ENCODE measurements around the gene TTC23.
"Not testable (repeated sequence)": the region's sequence is repeated elsewhere in the genome, so short reads cannot be mapped to it uniquely, and the experiment has no call there.

TTC23 gene

DNA sequence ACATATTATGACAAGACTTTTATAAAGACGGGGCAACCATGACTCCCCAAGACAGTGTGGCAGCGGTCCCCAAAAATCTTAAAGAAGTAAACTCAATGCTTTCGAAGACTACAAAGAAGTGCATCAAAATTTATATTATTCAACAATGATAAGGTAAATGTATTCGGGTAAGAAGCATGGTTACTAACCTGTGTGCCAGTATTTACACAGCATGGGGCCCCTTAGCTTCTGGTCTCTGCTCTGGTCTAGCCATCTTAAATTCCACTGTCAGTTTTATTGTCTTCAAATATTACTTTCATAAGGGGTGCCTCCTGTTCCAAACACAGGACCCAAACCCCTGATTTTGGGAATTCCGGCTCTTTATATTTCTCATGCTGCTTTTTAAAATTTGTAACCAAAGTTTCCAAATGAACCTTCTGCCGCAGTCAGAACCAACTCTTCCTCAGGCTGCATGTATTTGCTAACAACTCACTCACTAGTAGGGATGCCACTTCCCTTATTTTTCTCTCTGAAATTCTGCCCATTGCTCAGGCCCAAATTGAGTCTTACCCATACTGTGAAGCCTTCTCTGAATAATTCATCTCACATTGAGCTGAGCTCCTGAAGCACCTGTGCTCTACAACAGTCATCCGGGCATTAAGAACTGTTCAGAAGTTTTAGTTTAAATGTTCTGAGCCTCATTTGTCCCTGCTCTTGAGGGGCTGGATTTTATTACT lies 1.2 kb downstream of the TTC23 start:
- no peak for DNase-seq (ENCODE audit: low spot score)

DNA sequence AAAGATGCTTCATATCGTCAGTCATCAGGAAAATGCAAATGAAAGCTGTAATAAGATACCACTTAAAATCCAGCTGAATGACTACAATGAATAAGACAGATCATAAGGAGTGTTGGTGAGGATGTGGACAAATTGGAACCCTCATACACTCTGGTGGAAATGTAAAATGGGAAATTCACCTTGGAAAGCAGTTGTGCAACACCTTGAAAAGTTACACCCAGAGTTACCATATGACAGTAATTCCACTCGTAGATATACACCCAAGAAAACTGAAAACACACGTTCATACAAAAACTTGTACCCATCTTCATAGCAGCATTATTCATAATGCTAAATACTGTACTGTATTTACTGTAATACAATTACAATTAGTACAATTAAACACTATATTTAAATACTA lies 2.3 kb downstream of the TTC23 start:
- no peak for DNase-seq (ENCODE audit: low spot score)

DNA sequence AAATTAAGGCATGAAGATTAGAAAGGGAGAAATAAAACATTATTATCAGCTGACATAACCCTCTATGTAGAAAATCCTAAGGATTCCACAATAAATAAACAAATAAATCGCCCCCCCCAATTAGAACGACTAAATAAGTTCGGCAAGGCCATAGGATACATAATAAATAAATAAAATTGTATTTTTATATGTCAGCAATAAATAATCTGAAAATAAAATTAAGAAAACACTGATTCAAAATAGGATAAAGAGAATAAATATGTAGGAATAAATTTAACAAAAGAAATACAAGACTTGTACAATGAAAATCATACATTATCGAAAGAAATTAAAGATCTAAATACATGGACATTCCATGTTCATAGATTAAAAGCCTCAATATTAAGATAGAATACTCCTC lies 5.1 kb downstream of the TTC23 start:
- DNase-seq (ENCODE audit: low spot score): no peak

DNA sequence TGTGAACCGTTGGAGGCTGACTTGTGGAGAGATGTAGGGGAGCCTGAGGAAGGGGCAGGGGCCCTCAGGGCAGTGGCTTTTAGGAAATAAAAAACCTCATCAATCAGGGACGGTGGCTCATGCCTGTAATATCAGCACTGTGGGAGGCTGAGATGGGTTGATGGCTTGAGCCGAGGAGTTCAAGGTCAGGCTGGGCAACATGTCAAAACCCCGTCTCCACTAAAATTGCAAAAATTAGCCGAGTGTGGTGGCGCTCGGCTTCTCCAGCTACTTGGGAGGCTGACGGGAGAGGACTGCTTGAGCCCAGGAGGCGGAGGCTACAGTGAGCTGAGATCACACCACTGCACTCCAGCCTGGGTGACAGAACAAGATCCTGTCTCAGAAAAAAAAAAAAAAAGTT lies 7.6 kb downstream of the TTC23 start:
- DNase-seq (ENCODE audit: low spot score): no peak

DNA sequence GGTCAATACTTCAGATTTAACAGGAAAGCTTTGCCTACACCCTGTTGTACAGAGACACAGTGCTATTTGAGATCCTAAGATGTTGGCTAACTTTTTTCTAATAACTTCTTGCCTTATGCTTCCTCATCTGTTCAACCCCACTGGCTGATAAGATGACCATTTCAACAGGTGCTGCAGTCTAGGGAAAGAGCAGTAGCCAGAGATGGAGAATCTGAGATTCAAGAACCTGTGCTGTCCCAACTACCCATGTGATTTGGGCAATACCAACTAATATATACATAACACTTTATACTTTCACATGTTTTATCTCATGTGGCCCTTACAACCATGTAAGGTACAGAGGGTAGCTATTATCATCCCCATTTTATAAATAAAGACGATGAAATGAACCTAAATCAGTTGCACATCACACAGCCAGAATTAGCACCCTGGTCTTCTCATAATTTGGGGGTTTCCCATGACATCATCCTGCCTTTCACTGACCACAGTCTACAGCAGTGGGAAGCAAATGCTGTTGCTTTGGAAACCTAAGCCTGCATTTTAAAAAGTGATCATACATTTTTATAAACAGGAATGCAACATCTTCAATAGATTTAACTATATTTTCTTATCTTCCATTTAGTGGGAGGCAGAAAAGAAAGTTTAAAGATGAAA lies 9.7 kb downstream of the TTC23 start:
- DNase-seq (ENCODE audit: low spot score): no peak

DNA sequence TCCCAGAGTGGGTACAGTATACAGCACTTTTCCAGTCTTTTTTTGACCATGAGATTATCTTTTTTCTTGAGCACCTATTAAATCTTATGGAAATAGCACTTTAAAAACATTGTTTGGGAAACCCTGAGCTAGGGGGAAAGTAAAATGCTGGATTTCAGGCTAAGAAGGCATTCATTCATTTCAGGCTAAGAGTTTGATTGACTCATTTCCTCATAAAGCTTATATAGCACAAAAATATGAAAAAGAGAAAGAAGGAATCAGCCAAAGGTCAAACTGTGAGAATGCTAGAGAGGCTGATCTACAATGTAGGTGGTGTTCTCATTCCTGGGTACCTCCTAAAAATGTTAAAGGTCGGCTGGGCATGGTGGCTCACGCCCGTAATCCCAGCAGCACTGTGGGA lies 10.5 kb downstream of the TTC23 start:
- no peak for DNase-seq (ENCODE audit: low spot score)

DNA sequence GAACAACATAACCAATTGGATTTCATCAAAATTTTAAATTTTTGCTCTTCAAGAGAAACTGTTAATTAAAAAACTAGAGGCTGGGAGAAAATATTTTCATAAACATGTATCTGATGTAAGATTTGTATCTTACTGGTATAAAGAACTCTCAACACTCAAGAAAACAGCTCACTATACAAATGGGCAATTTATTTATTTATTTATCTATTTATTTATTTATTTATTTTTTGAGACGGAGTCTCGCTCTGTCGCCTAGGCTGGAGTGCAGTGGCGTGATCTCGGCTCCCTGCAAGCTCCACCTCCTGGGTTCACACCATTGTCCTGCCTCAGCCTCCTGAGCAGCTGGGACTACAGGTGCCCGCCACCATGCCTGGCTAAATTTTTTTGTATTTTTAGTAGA lies 15.2 kb downstream of the TTC23 start:
- DNase-seq (ENCODE audit: low spot score): not testable (repeated sequence)

DNA sequence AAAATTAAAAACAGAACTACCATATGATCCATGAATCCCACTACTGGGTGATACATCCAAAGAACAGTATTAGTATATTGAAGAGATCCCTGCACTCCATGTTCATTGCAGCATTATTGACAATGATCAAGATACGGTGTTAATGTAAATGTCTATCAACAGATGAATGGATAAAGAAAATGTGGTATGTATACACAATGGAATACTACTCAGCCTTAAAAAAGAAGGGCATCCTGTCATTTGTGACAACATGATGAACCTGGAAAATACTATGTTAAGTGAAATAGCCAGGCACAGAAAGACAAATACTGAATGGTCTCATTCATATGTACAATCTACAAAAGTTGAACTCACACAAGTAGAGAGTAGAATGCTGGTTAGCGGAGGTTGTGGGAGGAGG lies 16.6 kb downstream of the TTC23 start:
- DNase-seq (ENCODE audit: low spot score): no peak

DNA sequence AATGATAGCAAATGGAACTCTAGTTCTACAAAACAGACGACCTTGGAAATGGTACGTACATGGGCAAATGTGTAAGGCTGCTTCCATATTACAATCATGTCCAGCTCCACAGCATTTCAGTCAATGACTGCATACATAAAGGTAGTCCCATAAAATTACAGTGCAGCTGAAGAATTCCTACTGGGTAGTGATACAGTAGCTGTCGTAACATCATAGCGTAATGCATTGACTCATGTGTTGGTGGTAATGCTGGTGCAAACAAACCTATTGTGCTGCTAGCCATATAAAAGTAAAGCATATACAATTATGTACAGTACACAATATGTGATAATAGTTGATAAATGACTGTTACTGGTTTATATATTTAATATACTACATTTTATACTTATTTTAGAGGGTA lies 18.5 kb downstream of the TTC23 start:
- no peak for DNase-seq (ENCODE audit: low spot score)

DNA sequence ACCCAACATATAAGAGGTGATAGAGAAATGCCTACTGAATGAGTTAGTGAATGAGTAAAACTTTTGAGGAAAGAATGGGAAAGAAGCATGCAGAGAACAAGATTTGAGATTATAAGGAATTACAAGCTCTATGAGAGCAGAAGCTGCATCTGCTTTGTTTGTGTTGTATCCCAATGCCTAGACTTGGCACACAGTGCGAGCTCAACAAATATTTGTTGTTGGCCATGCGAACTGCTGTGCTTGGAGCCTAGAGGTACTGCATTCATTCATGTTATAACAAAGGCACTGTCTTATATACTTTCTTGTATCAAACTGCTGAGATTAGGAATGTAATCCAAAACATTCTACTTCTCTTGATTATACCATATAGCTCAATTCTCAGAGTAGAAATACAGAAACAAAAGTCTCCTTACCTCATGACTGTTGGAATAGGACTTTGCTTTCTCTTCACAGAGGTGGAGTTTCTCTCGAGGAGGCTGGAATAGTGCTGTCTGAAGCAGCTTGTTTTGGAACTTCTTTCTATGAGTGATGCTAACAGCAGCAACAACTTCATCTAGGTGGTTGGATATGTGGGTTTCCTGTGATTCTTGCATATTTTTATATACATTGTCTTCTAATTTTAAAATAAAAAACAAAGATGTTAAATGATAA lies 21.1 kb downstream of the TTC23 start:
- DNase-seq (ENCODE audit: low spot score): no peak

DNA sequence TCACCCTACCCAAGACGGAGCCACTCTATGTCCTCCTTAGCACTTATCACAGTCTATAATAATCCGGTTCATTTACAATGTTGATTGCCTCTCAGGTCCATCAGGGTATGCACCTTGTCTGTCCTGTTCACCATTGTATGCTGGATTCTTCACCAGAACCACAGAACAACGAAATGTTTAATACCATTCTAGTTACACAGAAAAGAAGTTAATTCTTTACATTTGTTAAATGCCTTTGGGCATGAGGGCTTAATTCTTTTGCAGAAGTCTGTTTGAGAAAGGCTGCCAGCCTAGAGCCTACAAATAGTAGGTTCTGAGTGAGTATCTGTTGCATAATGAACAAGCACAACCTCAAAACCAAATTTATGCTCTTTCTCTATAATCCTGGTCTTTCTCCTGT lies 22.6 kb downstream of the TTC23 start:
- DNase-seq (ENCODE audit: low spot score): no peak

DNA sequence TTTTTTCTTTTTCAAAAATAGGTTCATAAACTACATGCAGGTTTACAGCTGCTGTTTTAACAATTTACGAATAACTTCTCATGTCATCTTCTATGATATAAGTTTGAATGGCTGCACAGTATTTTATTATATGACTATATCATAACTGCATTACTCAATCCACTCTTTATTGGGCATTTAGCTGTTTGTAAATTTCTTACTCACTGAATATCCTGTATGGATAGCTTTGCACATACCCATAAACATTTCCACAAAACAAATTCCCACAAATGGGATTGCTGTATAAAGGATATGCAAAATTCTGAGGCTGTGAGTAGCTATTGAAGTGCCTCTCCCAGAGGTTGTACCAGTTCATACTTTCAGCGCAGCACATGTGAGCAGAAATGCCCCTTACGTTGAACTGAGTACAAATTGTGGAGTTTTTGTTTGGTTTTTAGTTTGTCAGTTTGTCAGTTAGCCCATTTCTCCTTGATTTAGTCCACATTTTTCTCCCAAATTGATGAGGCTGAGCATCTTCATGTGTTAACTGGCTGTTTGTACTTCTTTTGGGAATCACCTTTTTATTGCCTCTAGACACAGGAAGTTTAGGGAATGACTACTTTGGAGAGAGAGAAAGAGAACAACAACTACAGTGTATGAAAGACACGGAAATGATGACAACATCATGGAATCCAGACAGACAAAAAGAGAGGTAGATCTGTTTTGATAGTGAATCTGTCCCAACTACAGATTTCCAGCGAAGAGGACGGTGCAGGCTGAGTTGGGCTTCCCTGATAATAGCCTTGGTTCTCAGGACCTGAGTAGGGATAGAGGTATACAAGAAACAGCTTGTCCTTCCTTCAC lies 24.8 kb downstream of the TTC23 start:
- no peak for DNase-seq (ENCODE audit: low spot score)

DNA sequence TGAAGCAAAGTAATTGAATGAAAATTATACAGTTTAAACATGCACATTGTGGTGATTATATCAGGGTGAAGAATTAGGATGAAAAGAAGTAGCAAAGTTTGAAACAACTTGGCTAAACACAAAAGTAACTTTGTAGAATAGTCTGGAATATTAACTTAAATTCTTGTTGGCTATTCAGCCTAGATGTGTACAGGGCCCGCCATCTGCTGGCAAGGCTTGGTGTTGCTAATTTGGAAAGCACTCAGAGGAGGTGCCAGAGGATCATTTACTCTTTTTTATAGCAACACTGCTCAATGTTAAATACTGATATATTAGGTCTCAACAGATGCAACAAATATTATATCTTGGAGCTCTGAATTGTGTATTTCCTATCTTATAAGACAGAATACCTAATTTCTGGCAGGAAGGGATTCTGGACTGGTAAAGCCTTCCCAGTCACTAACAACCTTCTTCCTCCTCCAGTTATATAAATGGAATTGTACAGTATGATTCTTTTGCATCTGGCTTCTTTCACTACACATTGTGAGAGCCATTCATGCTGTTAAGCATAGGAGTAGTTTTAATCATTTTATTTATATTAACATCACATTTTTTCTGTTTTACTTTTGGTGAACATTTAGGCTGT lies 36.1 kb downstream of the TTC23 start:
- peak; percentile 56 for DNase-seq (ENCODE audit: low spot score)

DNA sequence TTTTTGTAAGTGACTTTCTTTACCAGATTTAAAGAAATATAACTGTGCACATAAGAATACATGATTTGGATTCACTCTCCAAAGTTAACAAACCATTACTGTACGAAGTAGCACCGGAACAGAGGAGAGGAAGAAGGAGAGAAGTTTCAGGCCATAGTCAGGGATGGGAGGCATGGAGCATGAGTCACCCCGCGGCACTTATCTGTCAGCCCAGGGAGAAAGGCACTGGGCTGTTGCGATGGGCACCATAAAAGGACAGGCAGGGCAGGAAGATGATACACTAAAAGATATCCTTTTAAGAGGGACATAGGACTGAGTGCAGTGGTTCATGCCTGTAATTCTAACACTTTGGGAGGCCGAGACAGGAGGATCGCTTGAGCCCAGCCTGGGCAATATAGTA lies 37.0 kb downstream of the TTC23 start:
- DNase-seq (ENCODE audit: low spot score): no peak

DNA sequence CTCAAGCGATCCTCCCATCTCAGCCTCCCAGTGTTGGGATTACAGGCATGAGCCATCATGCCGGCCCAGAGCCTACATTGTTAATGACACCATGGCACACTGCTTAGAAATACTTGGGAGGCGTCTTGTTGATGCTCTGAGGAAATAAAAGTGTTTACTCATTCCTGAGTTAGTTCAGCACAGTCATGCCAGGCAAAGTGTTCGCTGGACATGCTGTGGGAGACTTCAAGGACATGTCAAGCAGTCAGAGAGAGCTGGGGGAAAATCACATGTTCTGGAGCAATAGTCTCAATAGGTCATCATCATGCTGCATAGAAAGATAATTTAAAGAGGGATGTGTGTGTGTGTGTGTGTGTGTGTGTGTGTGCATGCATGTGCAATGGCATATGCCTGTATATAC lies 37.5 kb downstream of the TTC23 start:
- no peak for DNase-seq (ENCODE audit: low spot score)

DNA sequence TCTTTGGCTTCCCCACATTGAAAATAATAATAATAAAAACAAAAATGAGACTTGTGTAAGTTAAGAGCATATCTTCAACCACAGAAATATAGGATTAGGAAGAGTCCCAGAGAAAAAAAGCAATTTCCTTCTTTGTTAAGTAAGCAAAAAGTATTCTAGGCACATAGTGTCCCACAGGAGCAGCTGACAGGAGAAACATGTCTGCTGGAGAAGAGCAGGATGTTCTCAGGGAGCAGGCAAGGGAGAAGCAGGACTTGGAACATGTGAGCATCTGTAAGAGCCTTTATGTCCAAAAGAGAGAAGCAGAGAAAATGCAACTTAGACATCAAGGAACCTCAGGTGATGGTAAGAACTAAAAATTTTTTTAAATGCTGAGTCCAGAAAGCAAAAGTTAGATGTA lies 39.0 kb downstream of the TTC23 start:
- DNase-seq (ENCODE audit: low spot score): no peak

DNA sequence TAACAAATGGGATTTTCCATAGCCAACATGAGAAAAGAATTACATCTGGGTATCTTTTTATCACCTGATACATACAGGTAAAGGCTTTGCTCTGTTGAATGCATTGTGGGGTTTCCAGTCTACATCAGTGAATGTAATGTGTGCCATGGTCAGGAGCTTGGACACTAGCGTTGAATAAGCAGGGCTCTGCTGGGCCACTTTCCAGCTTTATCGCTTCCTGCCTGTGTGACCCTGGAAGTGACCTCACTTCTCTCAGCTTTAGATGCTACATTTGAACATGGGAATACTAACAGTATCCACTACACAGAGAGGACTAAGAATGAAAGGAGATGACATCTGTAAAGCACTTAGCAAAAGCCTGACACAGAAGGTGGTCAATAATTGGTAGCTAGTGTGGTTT lies 40.1 kb downstream of the TTC23 start:
- no peak for DNase-seq (ENCODE audit: low spot score)

DNA sequence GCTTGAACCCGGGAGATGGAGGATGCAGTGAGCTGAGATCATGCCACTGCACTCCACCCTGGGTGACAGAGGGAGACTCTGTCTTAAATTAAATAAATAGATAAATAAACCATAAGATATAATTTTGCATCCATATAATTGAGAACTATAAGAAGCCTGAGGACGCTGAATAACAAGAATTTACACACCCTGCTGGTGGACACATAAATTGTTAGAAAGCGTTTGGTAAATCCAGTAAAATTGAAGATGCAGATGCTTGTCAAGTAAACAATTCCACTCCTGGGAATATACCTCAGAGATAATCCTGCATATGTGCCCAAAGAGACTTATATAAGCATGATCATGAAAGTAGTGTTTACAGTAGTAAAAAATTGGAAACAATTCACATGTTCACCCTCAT lies 41.7 kb downstream of the TTC23 start:
- DNase-seq (ENCODE audit: low spot score): no peak

DNA sequence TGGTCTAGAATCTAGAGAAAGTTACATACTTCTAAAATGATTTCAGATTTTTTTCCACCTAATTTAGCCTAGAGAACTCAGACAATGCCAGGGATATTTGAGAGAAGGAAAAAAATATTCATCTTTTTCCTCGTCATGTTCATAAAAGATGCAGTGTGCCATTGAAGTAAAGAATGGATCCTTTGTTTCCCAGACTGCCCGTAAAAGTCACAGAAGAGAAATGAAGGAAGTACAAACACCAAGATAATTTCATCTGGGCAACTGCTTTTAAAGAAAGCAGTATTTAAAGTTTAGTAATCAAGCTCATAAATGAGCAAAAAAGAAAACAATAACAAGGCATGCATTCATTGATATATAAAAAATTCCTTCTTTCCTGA lies 47.2 kb downstream of the TTC23 start:
- no peak for DNase-seq (ENCODE audit: low spot score)

DNA sequence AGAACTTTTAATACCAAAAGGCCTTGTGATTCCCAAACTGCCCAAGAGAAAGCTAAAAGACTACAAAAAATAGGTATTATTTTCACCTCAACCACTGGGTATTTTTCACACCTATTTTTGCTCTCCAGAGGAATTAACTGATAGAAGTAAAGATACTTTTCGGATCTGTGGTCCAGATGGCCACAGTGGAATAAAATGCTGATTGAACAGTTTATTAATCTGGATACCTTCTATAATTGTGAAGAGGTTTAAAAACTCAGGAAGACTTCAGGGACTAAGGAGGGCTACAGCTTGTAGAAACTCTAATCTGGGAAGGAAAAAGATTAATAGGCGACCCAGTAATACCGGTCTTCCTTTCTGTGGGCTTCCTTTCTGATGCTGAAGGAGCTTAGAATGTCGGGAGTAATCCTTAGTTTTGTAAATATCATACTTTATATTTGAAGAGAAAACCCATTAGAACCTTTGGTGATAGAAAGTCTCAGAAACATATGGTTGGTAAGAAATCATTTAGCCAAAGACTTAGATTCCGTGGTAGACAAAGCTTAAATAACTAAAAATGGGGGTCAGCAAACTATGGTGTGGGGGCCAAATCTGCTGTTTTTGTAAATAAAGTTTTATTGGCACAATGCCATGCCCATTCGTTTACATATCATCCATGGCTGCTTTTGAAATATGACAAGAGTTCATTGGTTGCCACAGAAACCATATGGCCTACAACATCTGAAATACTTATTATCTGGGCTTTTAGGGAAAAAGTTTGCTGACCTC lies 47.8 kb downstream of the TTC23 start:
- no peak for DNase-seq (ENCODE audit: low spot score)

DNA sequence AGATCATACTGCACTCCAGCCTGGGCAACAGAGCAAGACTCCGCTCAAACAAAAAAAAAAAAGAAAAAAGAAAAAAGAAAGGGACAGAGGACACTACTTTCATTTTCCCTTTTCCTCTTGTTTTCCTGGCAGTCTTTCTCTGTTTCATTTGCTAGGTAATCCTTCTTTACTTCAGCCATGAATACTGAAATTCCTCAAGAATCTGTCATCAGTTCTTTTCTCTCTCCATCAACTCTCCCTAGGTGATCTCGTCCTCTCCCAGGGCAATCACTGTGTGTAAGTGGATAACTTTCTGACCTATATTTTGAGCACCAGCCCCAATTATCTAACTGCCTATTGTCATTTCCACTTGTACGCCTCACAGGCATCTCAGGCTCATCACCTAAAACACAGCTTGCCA lies 51.5 kb downstream of the TTC23 start:
- no peak for DNase-seq (ENCODE audit: low spot score)

DNA sequence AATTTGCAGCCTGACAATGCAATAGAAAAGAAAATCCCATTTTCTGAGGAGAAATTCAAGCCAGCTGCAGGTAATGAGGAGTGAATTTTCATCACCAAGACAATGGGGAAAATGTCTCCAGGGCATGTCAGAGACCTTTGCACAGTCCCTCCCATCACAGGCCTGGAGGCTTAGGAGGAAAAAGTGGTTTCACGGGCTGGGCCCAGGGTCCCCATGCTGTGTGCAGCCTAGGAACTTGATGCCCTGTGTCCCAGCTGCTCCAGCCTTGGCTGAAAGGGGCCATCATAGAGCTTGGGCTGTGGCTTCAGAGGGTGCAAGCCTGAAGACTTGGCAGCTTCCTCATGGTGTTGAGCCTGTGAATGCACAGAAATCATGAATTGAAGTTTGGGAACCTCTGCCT lies 57.2 kb downstream of the TTC23 start:
- not testable (repeated sequence) for DNase-seq (ENCODE audit: low spot score)

Data from ecto neural progenitor cell (in vitro differentiated cells).